ENCODE results near the gene UNC45B.
"Not testable (repeated sequence)": the region's sequence is repeated elsewhere in the genome, so short reads cannot be mapped to it uniquely, and the experiment has no call there.

UNC45B gene

DNA sequence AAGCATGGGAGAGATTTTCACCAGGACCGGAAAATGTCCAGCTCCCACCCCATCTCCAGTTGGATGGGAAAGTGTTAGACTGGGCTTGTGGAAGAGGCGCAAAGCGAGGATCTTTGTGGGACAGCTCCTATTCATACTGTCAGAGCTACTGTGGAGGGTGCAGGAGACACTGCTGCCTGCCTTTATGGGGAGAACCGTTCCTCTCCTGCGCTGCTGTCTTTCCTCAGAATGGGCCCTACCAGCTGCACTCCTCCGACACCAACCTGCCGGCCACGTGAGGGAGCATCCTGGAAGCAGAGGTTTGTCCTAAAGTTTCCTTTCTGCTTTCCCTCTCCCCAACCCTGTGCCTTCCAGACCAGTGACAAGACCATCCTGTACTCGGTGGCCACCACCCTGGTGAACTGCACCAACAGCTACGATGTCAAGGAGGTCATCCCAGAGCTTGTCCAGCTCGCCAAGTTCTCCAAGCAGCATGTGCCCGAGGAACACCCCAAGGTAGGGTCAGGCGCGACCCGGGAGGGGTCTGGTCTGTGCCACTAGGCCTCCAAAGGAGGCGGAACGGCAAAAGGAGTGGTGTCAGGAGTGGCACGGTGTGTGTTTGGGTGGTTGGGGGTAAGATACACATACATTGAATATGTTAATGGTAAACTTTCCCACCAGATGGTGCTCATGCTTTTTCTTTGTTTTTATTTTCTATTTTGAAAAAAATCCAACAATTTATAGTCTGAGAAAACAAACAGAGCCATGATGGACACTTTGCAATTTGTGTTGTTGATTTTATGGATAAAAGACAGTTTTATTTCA, 23.6 kb downstream of the UNC45B start:
- Histone ChIP-seq H3K4me1 (ENCODE audit: control extremely low read depth in 1 of 4, control insufficient read depth in 4 of 4, insufficient read depth in 4 of 4, low read length in 3 of 4) (no peaks in the 10 kb centered on the region), H3K9me3 (ENCODE audit: control extremely low read depth in 1 of 5, control insufficient read depth in 4 of 5, insufficient read depth in 2 of 5, low read depth in 1 of 5, low read length in 4 of 5) (no peaks in the 10 kb centered on the region), H3K36me3 (ENCODE audit: control insufficient read depth in 4 of 4, insufficient read depth in 4 of 4, low read length in 3 of 4) (no peaks in the 10 kb centered on the region), H3K27me3 (replicated peaks in 2 of 5; ENCODE audit: control insufficient read depth in 4 of 5, insufficient read depth in 5 of 5, low read length in 4 of 5) (peaks cover 0 to 7% (median 0%) of the 10 kb centered on the region in 5 experiments), H3K4me3 (ENCODE audit: control insufficient read depth in 1 of 7, extremely low read depth in 1 of 7, insufficient read depth in 4 of 7, low read depth in 2 of 7, low read length in 6 of 7) (no peak overlapping the region), H3K27ac (ENCODE audit: insufficient read depth in 1 of 2, low read depth in 1 of 2, low read length in 2 of 2, poor library complexity in 1 of 2, severe bottlenecking in 2 of 2) (no peak overlapping the region)
- ChIA-PET POLR2A (no interaction called here), CTCF (interaction anchor here (0.7 to 2.6 kb wide), 10 partner anchors 8 to 577 kb away, joined by 3 to 17 read pairs (median 6); partner anchors contain the start of gene SLFN12L)
- WGBS (ENCODE audit: insufficient coverage) = 86% methylated on average over 16 of the region's 18 CpGs
- peak; percentile 42 to 62 (median 55) for DNase-seq

DNA sequence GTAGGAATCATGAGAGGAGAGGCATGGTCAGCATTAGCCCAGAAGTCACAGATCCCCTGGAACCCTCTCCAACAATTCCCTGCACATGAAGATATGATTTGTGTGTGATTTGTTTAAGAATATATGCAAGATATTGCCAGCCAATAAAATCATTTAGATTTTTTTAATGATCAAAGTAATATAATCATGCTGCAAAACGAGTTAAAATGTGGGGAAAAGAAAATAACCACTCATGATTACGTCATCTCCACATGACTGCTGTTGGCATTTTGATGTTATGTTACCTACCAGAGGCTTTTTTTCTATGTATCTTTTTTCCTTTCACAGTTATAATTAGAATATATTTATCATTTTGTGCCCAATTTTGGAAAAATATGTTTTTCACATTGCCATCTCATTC, 24.2 kb downstream of the UNC45B start:
- ChIA-PET CTCF (interaction anchor here (1.4 to 2.6 kb wide), 6 partner anchors 141 to 576 kb away, joined by 5 to 17 read pairs (median 8); partner anchors contain the start of gene SLFN12L), POLR2A (no interaction called here)
- no peak overlapping the region for H3K27ac ChIP-seq (ENCODE audit: insufficient read depth in 1 of 2, low read depth in 1 of 2, low read length in 2 of 2, poor library complexity in 1 of 2, severe bottlenecking in 2 of 2)
- no peak overlapping the region for H3K4me3 ChIP-seq (ENCODE audit: control insufficient read depth in 1 of 7, extremely low read depth in 1 of 7, insufficient read depth in 4 of 7, low read depth in 2 of 7, low read length in 6 of 7)
- DNase-seq = peak in 1 of 3 donors; percentile 26
- H3K4me1 ChIP-seq (ENCODE audit: control extremely low read depth in 1 of 4, control insufficient read depth in 4 of 4, insufficient read depth in 4 of 4, low read length in 3 of 4) = no peaks in the 10 kb centered on the region
- H3K9me3 ChIP-seq (ENCODE audit: control extremely low read depth in 1 of 5, control insufficient read depth in 4 of 5, insufficient read depth in 2 of 5, low read depth in 1 of 5, low read length in 4 of 5) = no peaks in the 10 kb centered on the region
- H3K27me3 ChIP-seq (replicated peaks in 2 of 5; ENCODE audit: control insufficient read depth in 4 of 5, insufficient read depth in 5 of 5, low read length in 4 of 5) = peaks cover 0 to 7% (median 0%) of the 10 kb centered on the region in 5 experiments
- WGBS (ENCODE audit: insufficient coverage) = no CpG with 5 or more reads among the region's 2 CpGs
- H3K36me3 ChIP-seq (ENCODE audit: control insufficient read depth in 4 of 4, insufficient read depth in 4 of 4, low read length in 3 of 4) = no peaks in the 10 kb centered on the region

DNA sequence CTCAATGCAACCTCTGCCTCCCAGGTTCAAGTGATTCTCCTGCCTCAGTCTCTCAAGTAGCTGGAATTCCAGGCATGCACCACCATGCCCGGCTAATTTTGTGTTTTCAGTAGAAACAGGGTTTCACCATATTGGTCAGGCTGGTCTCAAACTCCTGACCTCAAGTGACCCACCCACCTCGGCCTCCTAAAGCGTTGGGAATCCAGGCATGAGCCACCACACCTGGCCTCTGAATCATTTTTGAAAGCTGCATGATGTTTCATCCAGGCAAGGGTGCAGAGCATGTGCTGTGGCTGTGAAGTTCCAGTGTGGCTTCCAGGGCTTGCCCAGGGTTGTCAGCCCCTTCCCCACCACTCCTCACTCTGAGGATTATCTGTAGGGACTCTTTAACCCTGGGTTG, 24.7 kb downstream of the UNC45B start:
- POLR2A ChIA-PET; H3K9me3 ChIP-seq (ENCODE audit: control extremely low read depth in 1 of 5, control insufficient read depth in 4 of 5, insufficient read depth in 2 of 5, low read depth in 1 of 5, low read length in 4 of 5); H3K27ac ChIP-seq (ENCODE audit: insufficient read depth in 1 of 2, low read depth in 1 of 2, low read length in 2 of 2, poor library complexity in 1 of 2, severe bottlenecking in 2 of 2); H3K27me3 ChIP-seq (replicated peaks in 2 of 5; ENCODE audit: control insufficient read depth in 4 of 5, insufficient read depth in 5 of 5, low read length in 4 of 5); H3K4me3 ChIP-seq (ENCODE audit: control insufficient read depth in 1 of 7, extremely low read depth in 1 of 7, insufficient read depth in 4 of 7, low read depth in 2 of 7, low read length in 6 of 7); DNase-seq; CTCF ChIA-PET; H3K36me3 ChIP-seq (ENCODE audit: control insufficient read depth in 4 of 4, insufficient read depth in 4 of 4, low read length in 3 of 4); H3K4me1 ChIP-seq (ENCODE audit: control extremely low read depth in 1 of 4, control insufficient read depth in 4 of 4, insufficient read depth in 4 of 4, low read length in 3 of 4): not testable (repeated sequence)
- 90% methylated on average over 3 of the region's 3 CpGs for WGBS (ENCODE audit: insufficient coverage)

DNA sequence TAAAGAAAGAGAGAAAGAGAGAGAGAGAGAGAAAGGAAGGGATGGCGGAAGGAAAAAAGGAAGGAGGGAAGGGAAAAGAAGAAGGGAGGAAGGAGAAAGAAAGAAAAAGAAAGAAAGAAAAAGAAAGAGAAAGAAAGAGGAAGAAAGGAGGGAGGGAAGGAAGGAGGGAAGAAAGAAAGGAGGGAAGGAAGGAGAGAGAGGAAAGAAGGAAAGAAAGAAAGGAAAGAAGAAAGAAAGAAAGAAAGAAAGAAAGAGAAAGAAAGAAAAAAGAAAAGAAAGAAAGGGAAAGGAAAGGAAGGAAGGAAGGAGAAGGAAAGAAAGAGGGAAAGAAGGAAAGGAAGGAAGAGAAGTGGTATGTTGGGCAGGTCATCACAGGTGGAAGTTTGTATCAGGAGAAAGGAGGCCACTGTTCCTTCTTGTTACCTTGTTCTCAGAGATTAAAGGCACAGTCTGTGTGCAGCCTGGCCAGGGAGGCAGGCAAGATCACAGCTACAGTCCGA, 27.3 kb downstream of the UNC45B start:
- Histone ChIP-seq H3K36me3 (ENCODE audit: control insufficient read depth in 4 of 4, insufficient read depth in 4 of 4, low read length in 3 of 4) (no peaks in the 10 kb centered on the region), H3K4me3 (ENCODE audit: control insufficient read depth in 1 of 7, extremely low read depth in 1 of 7, insufficient read depth in 4 of 7, low read depth in 2 of 7, low read length in 6 of 7) (no peak overlapping the region), H3K27me3 (replicated peaks in 2 of 5; ENCODE audit: control insufficient read depth in 4 of 5, insufficient read depth in 5 of 5, low read length in 4 of 5) (peaks cover 0 to 6% (median 0%) of the 10 kb centered on the region in 5 experiments), H3K9me3 (ENCODE audit: control extremely low read depth in 1 of 5, control insufficient read depth in 4 of 5, insufficient read depth in 2 of 5, low read depth in 1 of 5, low read length in 4 of 5) (no peaks in the 10 kb centered on the region), H3K4me1 (ENCODE audit: control extremely low read depth in 1 of 4, control insufficient read depth in 4 of 4, insufficient read depth in 4 of 4, low read length in 3 of 4) (no peaks in the 10 kb centered on the region), H3K27ac (ENCODE audit: insufficient read depth in 1 of 2, low read depth in 1 of 2, low read length in 2 of 2, poor library complexity in 1 of 2, severe bottlenecking in 2 of 2) (no peak overlapping the region)
- POLR2A ChIA-PET = no interaction called here
- CTCF ChIA-PET = no interaction called here
- WGBS (ENCODE audit: insufficient coverage) = 100% methylated on average over 2 of the region's 2 CpGs
- DNase-seq = no peak

DNA sequence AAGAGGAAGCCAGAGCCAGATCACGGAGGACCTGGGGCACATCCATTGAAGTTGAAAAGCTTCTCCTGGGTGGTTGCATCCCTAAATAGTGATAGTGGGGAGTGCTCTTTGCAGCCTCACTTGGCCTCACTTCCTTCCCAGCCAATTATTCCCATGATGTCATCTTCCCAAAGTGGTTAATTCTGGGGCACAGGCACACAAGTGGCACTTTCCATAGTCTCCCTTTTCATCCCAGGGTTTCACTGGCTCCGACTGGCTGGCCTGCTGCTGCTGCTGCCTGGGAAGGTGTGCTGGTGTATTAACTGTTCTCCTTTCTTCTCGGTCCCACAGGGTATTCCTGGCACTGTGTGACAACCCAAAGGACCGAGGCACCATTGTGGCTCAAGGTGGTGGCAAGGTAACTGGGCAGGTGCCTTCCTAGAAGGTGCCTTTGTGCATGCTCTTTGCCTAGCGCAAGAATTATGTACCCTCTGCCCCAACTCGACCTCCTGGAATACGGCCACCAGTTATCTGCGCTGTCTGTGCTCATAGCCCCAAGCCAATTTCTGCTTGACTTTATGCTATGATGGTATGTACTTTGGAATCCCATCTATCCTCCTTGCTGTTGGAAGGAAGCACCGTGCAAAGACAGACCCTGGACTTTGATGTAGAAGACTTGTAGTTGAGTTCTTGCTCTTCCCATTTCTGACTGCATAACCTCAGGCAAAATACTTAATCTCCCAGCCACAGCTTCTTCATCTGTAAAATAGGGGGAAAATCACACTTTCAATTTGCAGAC, 28.2 kb downstream of the UNC45B start:
- Histone ChIP-seq H3K4me1 (ENCODE audit: control extremely low read depth in 1 of 4, control insufficient read depth in 4 of 4, insufficient read depth in 4 of 4, low read length in 3 of 4) (no peaks in the 10 kb centered on the region), H3K27ac (ENCODE audit: insufficient read depth in 1 of 2, low read depth in 1 of 2, low read length in 2 of 2, poor library complexity in 1 of 2, severe bottlenecking in 2 of 2) (no peak overlapping the region), H3K36me3 (ENCODE audit: control insufficient read depth in 4 of 4, insufficient read depth in 4 of 4, low read length in 3 of 4) (no peaks in the 10 kb centered on the region), H3K9me3 (ENCODE audit: control extremely low read depth in 1 of 5, control insufficient read depth in 4 of 5, insufficient read depth in 2 of 5, low read depth in 1 of 5, low read length in 4 of 5) (no peaks in the 10 kb centered on the region), H3K4me3 (ENCODE audit: control insufficient read depth in 1 of 7, extremely low read depth in 1 of 7, insufficient read depth in 4 of 7, low read depth in 2 of 7, low read length in 6 of 7) (no peak overlapping the region), H3K27me3 (replicated peaks in 2 of 5; ENCODE audit: control insufficient read depth in 4 of 5, insufficient read depth in 5 of 5, low read length in 4 of 5) (peaks cover 0 to 6% (median 0%) of the 10 kb centered on the region in 5 experiments)
- 100% methylated on average over 3 of the region's 9 CpGs for WGBS (ENCODE audit: insufficient coverage)
- DNase-seq = no peak
- CTCF ChIA-PET = no interaction called here
- POLR2A ChIA-PET = no interaction called here

DNA sequence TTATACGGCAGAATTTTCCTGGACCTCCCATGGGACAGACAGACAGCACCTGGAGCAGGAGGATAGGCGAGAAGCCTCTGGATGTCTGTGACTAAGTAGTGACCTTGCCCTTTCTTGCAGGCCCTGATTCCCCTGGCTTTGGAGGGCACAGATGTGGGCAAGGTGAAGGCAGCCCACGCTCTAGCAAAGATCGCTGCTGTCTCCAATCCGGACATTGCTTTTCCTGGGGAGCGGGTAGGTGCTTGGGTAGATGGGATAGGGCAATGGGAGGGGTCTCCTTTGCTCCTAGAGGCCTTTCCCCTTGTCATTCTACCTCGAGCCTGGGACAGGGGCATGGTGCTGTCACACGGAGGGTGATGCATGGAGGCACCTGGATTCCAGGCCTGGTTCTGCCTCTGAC, 29.3 kb downstream of the UNC45B start:
- WGBS (ENCODE audit: insufficient coverage) = 92% methylated on average over 4 of the region's 8 CpGs
- DNase-seq = no peak
- POLR2A ChIA-PET = no interaction called here
- H3K36me3 ChIP-seq (ENCODE audit: control insufficient read depth in 4 of 4, insufficient read depth in 4 of 4, low read length in 3 of 4) = no peaks in the 10 kb centered on the region
- H3K9me3 ChIP-seq (ENCODE audit: control extremely low read depth in 1 of 5, control insufficient read depth in 4 of 5, insufficient read depth in 2 of 5, low read depth in 1 of 5, low read length in 4 of 5) = no peaks in the 10 kb centered on the region
- peaks cover 0 to 6% (median 0%) of the 10 kb centered on the region in 5 experiments for H3K27me3 ChIP-seq (replicated peaks in 2 of 5; ENCODE audit: control insufficient read depth in 4 of 5, insufficient read depth in 5 of 5, low read length in 4 of 5)
- H3K4me1 ChIP-seq (ENCODE audit: control extremely low read depth in 1 of 4, control insufficient read depth in 4 of 4, insufficient read depth in 4 of 4, low read length in 3 of 4) = no peaks in the 10 kb centered on the region
- H3K27ac ChIP-seq (ENCODE audit: insufficient read depth in 1 of 2, low read depth in 1 of 2, low read length in 2 of 2, poor library complexity in 1 of 2, severe bottlenecking in 2 of 2) = no peak overlapping the region
- CTCF ChIA-PET = no interaction called here
- no peak overlapping the region for H3K4me3 ChIP-seq (ENCODE audit: control insufficient read depth in 1 of 7, extremely low read depth in 1 of 7, insufficient read depth in 4 of 7, low read depth in 2 of 7, low read length in 6 of 7)

DNA sequence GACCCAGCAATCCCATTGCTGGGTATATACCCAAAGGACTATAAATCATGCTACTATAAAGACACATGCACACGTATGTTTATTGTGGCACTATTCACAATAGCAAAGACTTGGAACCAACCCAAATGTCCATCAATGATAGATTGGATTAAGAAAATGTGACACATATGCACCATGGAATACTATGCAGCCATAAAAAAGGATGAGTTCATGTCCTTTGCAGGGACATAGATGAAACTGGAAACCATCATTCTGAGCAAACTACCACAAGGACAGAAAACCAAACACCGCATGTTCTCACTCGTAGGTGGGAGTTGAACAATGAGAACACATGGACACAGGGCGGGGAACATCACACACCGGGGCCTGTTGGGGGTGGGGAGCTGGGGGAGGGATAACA, 31.8 kb downstream of the UNC45B start:
- H3K4me3 ChIP-seq (ENCODE audit: control insufficient read depth in 1 of 7, extremely low read depth in 1 of 7, insufficient read depth in 4 of 7, low read depth in 2 of 7, low read length in 6 of 7); H3K27ac ChIP-seq (ENCODE audit: insufficient read depth in 1 of 2, low read depth in 1 of 2, low read length in 2 of 2, poor library complexity in 1 of 2, severe bottlenecking in 2 of 2); DNase-seq; H3K4me1 ChIP-seq (ENCODE audit: control extremely low read depth in 1 of 4, control insufficient read depth in 4 of 4, insufficient read depth in 4 of 4, low read length in 3 of 4); POLR2A ChIA-PET; H3K36me3 ChIP-seq (ENCODE audit: control insufficient read depth in 4 of 4, insufficient read depth in 4 of 4, low read length in 3 of 4); H3K9me3 ChIP-seq (ENCODE audit: control extremely low read depth in 1 of 5, control insufficient read depth in 4 of 5, insufficient read depth in 2 of 5, low read depth in 1 of 5, low read length in 4 of 5); CTCF ChIA-PET: not testable (repeated sequence)
- WGBS (ENCODE audit: insufficient coverage) = 95% methylated on average over 3 of the region's 5 CpGs
- H3K27me3 ChIP-seq (replicated peaks in 2 of 5; ENCODE audit: control insufficient read depth in 4 of 5, insufficient read depth in 5 of 5, low read length in 4 of 5) = peaks cover 0 to 26% (median 4%) of the 10 kb centered on the region in 5 experiments

Data from common myeloid progenitor, CD34-positive (primary cell).